PC-3 (cell line): ENCODE data around the gene YJEFN3.

Experiments
- EZH2 ChIP-seq: fragments of 300-600 bp; sonication (generic); IDR thresholded peaks from one replicate; pipeline ENCODE4 v1.6.1; 2017; ENCODE audit warnings: antibody characterized with exemption, mild to moderate bottlenecking, low read length; ENCODE audit not compliant: unreplicated experiment
- EZH2phosphoT487 ChIP-seq: fragments of 300-600 bp; sonication (generic); IDR thresholded peaks from 2 replicates; pipeline ENCODE4 v1.6.1; 2018; ENCODE audit warnings: mild to moderate bottlenecking, antibody characterized with exemption, low read length, borderline replicate concordance
- TF ChIP-seq, protein P1 (sequence below): fragments of 300-600 bp; sonication (generic); conservative IDR thresholded peaks from 2 replicates; pipeline ENCODE4 v1.5.1; 2017; ENCODE audit warnings: antibody characterized with exemption, low read depth, mild to moderate bottlenecking, low read length

DNA sequence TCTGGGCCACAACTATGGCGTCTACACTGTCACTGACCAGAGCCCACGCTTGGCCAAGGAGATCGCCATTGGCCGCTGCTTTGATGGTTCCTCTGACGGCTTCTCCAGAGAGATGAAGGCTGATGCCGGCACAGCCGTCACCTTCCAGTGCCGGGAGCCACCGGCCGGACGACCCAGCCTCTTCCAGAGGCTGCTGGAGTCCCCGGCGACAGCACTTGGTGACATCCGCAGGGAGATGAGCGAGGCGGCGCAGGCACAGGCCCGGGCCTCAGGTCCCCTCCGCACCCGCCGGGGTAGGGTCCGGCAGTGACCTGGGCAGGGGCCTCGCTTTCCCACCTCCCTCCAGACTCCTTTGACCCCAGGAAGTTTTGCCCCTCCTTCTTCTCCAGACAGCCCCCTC is 17.0 kb downstream of the YJEFN3 start:
- TF ChIP-seq, protein P1, sequence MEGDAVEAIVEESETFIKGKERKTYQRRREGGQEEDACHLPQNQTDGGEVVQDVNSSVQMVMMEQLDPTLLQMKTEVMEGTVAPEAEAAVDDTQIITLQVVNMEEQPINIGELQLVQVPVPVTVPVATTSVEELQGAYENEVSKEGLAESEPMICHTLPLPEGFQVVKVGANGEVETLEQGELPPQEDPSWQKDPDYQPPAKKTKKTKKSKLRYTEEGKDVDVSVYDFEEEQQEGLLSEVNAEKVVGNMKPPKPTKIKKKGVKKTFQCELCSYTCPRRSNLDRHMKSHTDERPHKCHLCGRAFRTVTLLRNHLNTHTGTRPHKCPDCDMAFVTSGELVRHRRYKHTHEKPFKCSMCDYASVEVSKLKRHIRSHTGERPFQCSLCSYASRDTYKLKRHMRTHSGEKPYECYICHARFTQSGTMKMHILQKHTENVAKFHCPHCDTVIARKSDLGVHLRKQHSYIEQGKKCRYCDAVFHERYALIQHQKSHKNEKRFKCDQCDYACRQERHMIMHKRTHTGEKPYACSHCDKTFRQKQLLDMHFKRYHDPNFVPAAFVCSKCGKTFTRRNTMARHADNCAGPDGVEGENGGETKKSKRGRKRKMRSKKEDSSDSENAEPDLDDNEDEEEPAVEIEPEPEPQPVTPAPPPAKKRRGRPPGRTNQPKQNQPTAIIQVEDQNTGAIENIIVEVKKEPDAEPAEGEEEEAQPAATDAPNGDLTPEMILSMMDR = no peak
- TF ChIP-seq EZH2 (no peak), EZH2phosphoT487 (no peak)
